NCI-H2081 treated with DMSO at 0.1 percent for 48 hours (cell line): ENCODE results near the gene CAMSAP2.

Experiments used
- DNase-seq: peaks from one replicate; lab custom pipeline; 2025; lab: John Stamatoyannopoulos, UW

CAMSAP2 gene

DNA sequence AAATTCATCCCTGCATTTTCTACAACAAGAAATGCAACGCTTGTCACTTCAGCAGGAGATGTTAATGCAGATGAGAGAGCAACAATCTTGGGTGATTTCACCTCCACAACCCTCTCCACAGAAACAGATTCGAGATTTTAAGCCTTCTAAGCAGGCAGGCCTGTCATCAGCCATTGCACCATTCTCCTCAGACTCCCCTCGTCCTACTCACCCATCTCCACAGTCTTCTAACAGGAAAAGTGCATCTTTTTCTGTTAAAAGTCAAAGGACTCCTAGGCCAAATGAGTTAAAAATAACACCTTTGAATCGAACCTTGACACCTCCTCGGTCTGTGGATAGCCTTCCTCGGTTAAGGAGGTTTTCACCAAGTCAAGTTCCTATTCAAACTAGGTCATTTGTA, 110.7 kb downstream of the CAMSAP2 start:
- DNase-seq: no peak

DNA sequence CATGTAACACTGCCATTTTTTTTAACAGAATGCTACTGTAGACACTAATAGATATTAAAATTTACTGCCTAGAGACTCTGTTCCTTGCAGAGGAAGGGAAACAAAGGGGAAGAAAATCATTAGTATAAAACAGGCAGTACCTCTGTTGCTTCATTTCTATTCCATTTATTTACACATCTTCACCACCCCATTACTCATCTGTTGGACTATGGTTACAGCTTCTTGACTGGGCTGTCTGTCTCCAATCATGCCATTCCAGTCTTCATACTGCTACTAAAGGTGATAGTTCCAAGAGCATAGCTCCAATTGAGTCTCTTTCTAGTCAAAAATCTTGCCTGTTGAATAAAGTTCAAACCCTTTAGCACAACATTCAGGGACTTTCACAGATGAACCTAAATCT, 111.9 kb downstream of the CAMSAP2 start:
- no peak for DNase-seq

DNA sequence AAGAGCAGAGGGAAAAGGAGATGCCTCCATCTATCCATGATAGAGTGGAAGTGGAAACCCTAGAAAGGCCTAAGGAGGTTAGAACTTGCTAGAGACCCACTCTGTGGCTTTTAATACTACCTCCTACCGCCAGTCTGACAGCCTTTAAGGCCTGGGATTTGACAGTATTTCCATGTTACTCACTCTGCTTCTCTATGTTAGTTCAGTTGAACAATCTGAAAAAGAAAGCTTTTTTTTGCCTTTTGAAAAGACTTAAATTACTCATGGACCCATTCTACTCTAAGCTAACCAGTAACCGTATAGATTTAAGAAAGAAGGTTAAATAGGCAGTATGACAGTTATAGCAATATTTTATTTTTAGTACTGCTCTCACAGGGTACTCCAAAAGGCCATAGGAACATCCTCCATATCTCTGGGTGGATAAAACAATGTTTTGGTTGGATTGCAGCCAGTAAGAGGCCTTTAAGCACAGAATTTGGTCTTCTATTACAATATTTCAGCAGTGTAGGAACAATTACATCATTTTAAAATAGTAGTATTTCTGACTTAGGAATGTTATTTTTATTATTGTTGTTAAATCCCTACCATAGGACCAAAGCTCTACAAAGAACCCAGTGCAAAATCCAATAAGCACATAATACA, 118.1 kb downstream of the CAMSAP2 start:
- DNase-seq: no peak

DNA sequence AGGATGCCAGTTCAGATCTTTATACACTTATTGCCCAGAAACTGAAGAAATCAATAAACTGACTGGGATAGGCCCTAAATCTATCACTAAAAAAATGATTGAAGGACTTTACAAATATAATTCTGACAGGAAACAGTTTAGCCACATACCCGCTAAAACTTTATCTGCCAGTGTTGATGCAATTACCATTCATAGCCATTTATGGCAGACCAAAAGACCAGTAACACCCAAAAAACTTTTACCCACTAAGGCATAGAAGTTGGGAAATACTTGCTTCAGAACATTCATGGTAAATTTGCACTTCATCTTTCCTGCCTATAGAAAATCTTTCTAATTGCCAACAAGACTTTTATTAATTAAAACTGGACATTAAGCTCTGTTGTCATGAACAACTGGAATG, 119.1 kb downstream of the CAMSAP2 start:
- DNase-seq: no peak

DNA sequence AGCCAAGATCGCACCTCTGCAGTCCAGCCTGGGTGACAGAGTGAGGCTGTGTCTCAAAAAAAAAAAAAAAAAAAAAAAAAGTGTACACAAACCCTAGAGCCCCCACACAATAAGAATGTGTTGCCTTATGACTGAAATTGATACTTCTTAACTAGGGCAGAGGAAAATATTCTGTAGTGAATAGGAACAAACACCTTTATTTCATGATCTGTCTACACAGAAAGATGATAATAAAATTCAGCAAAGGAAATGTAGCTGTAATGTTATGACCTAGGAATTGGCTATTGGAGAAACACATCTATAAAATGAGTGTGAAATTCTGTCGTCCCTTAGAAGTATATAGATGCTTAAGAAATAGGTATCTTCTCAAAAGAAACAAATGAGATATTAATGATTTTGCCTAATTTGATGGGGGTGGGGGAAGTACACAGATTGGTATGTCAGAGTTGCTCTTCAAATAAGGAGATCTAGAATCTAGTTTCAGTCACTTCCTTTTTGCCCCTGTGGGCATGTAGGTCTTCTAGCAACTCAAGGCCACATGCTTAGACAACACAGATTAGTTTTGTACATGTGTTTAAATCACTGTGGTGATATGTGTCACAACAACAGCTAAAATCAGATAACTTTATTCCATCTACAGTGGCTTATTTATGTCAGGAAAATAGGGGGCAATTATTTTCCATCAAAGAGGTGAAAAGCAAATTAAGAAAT, 123.4 kb downstream of the CAMSAP2 start:
- no peak for DNase-seq

DNA sequence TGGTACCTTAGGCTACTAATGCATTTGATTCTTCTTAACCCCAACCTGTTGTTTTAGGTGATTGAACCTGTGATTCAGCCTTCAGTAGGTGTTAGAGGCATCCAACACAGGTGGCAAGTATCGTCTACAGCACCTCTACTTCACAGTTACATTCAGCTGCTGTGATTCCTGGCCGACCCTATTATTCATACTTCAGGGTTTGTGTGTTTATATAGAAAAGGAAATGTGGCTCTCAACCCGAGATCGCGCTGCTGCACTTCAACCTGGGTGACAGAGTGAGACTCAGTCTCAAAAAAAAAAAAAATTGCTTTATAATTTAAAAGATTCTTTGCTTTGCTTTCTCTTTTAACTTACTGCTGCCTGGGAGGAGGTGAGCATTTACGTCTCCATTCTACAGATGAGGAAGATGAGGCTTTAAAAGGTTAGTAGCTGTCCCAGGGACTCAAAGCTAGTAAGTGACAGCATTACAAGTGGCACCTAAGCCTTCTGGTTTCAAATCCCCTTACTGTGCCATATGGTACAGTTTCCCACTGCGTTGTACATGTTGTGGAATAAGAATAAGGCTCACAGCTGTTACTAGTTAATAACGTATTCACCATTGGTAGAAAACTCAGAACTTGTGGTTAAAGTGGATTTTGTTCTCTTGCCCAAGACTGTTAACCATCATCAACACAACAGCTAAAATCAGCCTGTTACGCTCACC, 124.2 kb downstream of the CAMSAP2 start:
- no peak for DNase-seq

DNA sequence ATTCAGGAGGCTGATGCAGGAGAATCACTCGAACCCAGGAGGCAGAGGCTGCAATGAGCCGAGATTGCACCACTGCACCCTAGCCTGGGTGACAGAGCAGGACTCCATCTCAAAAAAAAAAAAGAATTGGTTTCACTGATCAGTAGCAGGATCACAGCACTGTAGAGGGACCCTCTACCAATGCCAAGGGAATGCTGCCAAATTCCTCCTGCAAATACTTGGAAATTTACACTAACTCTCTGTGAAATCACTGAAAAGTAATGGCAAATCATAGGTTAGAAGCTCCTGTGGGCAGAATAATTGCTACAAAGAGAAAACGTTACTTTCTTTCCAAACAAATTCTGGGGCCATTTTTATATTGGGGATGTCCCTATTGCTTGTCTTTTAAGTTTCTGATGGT, 127.4 kb downstream of the CAMSAP2 start:
- no peak for DNase-seq

DNA sequence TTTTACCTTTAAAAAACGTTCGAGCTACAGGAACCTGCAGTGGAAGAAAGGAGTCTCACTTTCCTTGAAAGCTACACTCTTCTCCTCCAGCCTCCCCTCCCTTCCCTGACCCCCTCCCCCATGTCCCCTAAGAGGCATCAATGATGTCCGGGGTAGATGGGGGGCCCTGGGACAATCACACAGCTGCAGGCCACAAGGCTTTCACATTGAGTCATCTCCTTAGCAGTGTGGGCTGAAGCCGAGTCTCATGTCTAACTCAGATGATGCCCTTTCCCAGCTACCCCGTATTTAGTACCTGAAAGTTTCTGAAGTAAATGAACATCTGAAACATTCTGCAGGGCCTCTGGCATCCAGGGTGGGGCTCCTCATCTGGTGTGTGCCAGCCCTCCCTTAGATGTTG, 127.8 kb downstream of the CAMSAP2 start:
- no peak for DNase-seq

DNA sequence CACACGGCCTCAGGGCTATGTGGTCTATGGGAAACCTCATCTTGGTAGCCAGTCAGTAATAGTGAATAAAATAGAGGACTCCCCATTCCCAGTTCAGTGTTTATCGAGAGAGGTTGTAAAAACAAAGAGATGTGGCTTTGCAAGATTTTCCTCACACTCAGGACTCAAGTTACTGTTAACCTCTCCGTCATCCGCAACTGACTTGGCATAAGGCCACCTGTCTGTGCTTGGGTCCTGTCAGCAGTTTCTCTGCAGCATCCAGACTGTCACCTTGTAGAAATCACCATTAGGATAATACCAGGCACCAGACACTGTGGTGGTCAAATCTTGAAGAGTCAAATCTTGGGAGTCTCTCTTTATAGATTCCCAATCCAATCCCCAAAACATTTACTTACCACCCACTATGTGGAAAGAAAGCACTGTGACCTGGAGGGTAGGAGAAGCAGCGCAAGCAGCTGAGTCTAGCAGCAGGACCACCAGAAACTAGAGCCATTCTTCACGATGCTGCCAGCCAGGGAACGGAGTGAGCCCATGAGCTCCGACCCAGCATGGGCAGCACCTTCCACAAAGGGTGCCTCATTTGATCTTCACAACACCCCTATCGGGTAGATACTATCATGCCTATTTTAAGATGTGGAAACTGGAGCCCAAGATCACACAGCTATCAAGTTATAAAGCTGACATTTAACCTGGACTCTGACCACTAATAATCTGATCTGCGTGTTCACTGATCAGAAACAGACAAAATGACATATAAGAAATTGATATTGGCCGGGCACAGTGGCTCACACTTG, 128.5 kb downstream of the CAMSAP2 start:
- no peak for DNase-seq

DNA sequence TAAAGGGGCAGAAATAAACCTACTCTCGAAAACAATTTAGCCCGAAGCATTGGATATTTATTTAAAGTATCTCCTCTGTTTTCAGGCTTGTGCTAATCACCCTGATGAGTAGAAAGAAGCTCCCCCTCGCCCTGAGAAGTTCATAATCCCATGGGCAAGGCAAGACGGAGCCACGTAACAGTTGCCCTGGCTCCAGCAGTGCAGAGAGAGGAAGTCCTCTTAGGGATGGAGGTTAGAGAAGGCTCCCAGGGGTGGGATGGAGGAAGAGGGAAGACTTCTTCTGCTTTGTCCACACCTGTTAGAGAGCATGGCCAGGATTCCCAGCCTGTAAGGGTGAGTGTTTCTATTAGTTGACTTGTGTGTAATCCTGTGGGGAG, 130.7 kb downstream of the CAMSAP2 start:
- DNase-seq: no peak

DNA sequence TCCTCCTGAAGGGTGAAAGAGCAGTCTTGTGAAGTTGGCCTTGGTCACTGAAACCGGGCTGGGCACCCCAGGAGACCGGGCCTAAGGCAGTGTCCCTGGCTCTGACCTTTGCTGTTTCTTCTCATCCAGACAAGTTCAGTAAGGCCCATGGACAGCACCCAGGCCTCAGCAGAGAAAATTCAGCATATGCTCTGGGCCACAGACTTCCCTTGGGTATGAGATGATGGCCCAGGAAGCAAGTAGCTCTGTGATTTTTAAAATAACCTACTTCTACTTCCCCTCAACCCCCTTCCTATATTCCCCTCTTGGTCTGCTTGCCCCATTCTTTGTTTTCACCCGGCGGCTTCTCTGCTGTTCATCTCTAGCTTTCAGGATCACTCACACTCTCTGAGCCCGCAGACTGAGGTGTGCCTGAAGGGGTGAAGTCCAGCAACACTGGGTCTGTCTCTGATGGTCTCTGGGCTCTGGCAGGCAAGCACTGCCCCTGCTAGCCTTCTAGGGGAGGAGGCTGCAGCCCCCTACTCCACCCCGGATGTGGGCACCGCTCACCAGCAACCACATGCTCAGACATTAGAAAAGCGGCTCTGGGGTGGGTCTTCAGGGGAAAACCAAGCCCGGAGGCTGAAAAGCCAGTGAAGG, 131.2 kb downstream of the CAMSAP2 start:
- no peak for DNase-seq

DNA sequence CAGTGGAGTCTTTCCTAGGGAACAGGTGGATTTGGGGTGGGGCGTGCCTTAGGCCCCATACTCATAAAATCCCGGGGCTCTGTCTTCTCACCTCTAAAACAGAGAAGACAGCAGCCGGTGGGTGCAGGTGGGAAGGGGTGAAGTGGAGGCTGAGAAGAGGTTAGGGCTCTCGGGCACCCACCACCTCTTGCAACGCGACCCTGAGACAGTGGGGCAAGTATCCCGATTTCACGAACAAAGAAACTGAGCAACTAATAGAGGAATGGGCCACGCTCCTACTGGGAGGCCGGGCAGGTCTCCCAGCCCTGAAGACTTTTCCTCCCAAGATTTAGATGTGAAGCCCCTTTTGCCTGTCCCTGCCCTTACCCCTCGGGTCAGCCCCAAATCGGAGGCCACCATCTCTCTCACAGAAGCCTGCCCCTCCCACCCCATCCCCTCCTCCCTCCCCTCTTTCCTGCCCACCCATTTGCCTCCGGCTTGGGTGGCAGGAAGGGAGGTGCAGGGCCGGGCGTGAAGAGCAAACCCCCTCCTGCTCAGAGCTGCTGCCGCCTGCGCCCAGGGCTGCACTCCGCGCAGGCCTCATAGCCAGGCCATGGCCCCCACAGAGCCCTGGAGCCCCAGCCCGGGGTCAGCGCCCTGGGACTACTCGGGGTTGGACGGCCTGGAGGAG, 133.9 kb downstream of the CAMSAP2 start, which contains the start of gene GPR25:
Gene GPR25 (plus strand): TSS at position 536 of the 670 bp plus-strand sequence. CDS start 57 bp downstream, at position 593.
- DNase-seq: no peak

DNA sequence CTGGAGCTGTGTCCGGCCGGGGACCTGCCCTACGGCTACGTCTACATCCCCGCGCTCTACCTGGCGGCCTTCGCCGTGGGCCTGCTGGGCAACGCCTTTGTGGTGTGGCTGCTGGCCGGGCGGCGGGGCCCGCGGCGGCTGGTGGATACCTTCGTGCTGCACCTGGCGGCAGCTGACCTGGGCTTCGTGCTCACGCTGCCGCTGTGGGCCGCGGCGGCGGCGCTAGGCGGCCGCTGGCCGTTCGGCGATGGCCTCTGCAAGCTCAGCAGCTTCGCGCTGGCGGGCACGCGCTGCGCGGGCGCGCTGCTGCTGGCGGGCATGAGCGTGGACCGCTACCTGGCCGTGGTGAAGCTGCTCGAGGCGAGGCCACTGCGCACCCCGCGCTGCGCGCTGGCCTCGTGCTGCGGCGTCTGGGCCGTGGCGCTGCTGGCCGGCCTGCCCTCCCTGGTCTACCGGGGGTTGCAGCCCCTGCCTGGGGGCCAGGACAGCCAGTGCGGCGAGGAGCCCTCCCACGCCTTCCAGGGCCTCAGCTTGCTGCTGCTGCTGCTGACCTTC, 134.5 kb downstream of the CAMSAP2 start:
- no peak for DNase-seq

DNA sequence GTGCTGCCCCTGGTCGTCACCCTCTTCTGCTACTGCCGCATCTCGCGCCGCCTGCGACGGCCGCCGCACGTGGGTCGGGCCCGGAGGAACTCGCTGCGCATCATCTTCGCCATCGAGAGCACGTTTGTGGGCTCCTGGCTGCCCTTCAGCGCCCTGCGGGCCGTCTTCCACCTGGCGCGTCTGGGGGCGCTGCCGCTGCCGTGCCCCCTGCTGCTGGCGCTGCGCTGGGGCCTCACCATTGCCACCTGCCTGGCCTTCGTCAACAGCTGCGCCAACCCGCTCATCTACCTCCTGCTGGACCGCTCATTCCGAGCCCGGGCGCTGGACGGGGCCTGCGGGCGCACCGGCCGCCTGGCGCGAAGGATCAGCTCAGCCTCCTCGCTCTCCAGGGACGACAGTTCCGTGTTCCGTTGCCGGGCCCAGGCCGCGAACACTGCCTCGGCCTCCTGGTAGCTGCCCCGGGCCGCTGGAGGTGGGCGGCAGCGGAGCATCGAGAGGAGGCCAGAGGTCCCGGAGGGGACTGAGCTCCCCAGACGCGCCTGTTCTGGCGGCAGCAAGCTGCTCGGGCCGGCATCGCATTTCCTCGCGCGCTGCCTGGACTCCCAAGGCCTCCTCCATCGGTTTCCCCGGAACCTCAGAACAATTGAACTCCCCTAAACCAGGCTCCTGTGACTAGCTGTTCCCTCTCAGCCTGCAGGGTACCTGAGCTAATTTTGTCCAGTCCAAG, 135.1 kb downstream of the CAMSAP2 start:
- no peak for DNase-seq

DNA sequence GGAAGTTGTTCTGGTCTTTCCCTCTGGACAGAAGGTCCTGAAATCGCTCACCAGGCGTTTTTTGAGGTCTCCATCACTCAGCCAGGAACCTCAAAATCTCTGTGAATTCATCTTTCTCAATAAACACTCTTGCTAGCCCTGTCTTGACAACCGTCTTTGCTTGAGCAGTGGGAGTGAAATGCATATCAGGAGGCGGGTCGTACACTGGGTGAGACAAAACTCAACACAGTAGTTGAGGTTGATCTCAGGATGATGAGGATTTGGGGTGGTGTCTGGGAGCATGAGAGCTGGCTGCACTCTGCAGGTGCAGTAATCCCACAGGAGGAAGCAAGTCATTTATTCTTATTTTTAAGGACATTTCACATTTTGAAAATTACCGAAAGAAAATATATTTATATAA, 136.0 kb downstream of the CAMSAP2 start:
- DNase-seq: no peak

DNA sequence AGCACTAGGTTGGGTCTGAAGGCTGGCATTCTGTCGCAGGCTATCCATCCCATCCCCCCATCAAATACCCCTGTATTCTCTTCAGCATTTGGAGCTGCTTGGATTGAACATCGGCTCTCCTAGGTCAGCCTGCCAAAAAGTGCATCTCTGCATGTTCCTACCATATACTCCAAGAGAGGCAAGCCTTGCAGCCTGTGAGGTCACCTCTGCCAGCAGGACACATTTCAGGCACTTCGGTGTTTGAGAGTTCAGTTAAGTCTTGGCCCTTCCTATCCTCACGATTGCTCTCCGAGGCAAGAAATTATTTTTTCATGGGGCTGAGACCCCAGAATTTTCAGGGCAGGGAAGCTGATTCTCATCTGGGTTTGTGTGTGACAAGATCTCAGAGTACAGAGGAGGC, 136.7 kb downstream of the CAMSAP2 start:
- no peak for DNase-seq

DNA sequence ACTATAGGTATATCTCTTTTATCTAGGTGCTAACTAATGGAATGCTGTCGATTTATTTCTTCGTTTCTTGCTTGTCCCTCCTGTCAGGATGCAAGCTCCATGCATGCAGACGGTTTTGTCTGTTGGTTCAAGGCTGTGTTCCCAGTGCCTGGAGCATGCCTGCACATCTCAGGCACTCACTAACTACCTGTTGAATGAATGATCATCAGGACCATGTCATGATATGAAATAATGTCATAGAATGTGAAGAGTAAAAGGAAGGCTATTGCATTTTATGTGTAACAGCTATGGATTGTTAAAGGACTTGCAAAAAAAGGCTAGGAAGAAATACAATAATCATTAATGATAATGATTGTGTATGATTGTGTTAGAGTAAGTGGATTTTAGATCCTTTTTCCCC, 138.3 kb downstream of the CAMSAP2 start:
- DNase-seq: no peak

DNA sequence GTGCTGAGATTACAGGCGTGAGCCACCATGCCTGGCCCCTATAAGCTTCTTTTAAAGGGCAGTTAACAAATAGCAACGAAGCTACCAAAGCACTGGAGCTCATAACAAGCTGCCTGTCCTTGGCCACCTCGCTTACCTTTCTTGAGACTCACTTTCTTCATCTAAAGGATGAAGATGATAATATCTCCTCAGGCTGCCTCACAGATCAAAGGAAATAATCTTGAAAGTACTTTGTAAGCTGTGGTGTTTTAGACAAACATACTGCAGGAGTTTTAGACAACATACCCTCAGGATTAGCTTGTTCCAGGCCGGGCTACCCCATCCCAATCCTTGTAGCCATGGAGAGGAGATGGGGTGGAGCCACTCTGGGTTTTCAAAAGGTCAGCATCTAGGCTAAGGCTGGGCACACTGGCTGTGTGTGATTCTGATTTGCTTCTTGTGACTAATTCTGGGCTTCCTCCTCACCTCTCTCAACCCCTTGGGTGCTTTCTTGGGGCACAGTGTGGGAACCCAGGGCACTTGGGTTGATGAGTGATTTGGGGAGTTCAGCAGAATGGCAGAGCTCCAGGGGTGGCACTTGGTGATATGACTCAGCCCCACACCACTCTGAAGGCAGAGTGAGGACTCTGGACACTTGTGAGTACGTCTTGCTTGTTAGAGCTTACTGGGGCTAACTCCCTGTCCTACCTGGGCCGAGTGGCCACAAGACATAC, 139.3 kb downstream of the CAMSAP2 start:
- no peak for DNase-seq

DNA sequence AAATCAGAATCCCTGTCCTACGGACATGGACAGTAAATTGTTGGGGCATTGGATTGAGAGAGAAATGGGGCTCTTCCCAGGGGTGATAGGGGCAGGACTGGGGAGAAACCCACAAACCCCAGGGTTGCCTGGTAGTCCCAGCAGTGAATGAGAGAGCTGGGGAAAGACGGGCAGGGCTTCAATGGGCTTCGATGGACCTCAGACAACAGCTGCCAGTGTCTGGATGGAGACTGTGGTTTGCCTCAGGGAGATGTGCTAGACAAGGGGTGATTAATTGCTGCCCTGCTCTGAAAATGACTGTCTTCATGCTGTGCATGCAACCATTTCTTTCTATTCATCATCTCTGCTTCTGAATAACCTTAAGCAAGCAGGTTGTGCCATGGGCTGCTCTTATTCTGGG, 141.5 kb downstream of the CAMSAP2 start:
- no peak for DNase-seq

DNA sequence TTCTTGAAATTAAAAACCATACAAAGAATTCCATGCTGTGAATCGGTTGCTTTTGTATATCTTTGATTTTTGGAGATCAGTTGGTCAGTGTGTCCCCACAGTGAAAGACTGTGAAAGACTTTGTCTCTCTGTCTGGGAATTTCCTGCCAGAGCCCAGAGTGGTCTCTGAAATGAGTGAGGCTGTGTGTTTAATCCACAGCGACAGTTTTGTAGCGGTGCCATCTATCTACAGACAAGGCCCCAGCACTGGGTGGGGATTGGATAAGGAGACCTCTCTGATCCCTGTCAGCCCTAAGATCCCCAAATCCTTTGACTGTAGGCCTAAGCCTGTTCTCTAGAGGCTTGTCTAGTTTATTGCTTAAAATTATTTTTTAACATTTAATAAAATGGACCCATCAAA, 144.4 kb downstream of the CAMSAP2 start:
- DNase-seq: no peak
